ENCODE measurements around the gene S100A5.
"Not testable (repeated sequence)": the region's sequence is repeated elsewhere in the genome, so short reads cannot be mapped to it uniquely, and the experiment has no call there.

S100A5 gene

DNA sequence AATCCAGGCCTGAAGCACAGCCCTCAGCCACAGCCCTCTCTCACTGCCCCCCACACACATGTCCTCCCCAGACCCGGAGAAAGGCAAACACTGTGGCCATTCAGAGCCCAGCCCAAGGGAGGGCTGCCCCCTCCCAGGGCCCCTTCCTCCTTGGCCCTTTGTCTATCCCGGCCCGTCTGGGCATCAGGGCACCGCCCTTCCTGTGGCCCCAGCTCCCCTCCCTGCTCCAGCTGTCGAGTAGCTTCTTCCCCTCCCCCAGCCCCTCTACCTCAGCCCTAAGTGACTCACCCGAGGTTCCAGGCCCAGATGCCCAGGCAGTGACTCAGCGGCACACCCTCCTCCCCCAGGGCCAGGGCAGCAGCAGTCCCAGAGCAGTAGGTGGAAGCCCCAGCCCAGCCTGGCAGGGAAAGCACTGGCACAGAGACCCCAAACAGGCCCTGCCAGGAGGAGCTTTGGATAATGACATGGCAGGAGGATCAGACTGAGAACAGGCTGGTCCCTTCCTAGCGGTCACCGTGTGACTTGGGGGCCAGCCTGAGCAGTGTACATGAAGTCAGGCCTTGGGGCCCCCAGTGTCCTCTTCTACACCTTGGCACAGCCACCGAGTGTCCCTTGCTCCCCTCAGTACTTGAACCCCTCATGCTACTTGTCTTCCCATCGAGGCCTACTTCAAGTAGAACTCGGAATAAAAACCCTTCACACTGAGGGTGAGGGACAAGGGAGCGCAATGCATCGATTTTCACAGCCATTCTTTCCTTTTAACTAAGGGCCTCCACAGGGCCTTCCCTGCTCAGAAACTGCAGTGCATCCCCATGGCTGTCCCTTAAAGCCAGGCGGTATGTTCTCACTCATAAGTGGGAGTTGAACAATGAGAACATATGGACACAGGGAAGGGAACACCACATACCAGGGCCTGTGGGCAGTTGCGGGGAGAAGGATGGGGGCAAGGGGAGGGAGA, 26.0 kb upstream of the S100A5 start:
- peak; percentile 24 to 89 (median 53) for DNase-seq

DNA sequence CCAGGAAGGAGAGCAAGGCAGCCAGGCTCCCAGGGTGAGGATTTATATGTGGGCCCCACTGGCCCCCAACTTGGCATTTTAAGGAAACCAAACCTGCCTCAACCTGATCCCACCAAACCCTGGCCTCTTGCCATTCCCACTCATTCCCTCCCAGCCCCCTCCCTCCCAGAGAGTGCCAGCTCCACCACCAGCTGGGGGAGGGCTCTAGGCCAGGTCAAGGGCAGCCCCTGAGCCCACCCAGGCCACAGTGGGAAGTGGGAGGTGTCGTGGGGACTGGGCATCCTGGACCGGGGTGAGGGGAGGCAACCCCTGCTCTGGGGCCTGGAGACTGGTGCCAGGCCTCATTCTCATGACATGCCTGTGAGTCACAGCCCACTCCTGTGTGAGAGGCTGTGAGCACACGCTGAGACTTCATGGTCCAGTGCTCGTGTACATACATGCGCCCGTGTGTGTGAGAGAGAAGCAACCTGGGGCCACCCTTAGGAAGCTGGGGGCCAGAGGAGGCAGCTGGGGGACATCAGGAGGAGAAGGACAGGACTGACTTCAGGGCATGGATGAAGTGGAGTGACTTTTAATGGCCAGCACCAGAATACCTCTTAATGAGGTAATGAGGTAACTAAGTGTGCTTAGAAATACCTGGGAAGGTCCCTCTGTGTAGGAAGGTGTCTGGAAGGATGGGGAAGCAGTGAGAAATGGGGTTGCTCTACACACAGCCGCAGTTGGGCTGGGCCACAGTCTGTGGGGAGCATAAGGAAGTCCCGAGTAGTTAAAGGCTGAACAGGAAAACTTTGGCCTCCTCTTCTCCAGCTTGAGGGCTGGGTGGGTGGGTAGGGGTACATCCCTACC, 25.0 kb upstream of the S100A5 start, which contains the start of gene S100A2:
S100A2 (minus strand) TSS at position 316 of the 846 bp plus-strand sequence. CDS start 1,967 bp downstream, outside the sequence.
- DNase-seq, result peak in 2 of 5 experiments; percentile 32 to 33

DNA sequence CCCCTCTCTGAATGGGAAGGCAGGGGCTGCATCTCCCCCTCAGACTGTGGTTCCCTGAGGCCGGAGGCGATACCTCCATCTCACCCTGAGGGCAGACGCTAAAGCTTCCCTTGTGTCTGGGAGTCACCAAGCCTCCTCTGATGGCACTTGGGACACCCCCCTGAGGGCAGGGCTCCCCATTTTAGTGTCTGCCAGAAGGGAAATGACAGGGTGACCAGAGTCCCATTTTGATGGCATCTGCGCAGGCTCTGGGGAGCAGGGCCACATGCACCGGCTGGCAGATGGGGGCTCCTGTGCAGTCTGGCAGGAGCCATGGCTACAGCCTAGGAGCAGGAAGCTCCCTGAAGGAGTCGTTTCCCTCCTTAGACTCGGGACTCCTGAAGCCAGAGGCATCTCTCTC, 23.3 kb upstream of the S100A5 start:
- DNase-seq, result no peak

DNA sequence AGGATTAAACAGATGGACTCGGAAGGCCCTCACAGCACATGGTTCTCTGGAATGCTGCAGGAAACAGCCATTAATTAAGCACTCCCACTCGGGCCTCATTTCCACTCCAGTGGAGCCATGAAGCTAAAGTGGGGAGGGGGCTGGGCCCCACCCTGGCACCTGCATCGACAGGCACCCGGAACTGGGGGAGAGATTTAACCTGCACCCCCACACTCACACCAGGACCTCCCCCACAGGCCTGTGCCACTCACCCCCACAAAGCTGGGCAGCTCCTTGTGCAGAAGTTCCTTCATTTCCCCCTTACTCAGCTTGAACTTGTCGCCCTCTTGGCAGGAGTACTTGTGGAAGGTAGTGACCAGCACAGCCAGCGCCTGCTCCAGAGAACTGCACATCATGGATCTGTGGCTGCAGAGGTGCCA, 22.8 kb upstream of the S100A5 start:
- no peak for DNase-seq

DNA sequence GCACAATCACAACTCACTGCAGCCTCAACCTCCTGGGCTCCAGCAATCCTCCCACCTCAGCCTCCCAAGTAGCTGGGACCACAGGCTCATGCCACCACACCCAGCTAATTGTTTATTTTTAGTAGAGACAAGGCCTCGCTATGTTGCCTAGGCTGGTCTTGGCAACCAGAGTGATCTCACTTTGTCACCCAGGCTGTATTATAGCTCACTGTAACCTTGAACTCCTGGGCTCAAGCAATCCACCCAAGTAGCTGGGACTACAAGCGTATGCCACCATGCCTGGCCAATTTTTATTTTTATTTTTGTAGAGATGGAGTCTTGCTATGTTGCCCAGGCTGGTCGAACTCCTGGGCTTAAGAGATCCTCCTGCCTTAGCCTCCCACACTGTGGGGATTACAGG, 21.3 kb upstream of the S100A5 start:
- DNase-seq, result not testable (repeated sequence)

DNA sequence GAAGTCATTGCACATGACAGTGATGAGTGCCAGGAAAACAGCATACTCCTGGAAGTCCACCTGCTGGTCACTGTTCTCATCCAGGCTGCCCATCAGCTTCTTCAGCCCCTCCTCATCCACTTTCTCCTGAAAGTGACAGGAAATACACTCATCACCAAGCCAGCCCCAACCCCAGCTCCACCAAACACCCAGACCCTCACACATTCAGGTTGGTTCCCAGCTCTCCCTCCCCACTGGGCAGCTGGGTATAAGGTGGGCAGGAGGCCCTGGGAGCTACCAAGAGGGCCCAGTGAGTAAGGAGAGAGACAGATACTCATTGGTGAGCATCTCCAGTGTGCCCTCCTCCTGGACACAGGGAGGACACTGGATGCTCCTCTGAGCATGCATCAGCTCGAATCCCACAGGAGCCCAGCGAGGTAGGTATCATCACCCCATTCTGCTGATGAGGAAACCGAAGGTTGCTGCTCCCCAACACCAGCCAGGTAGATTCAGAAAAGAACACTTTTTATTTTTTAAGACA, 20.8 kb upstream of the S100A5 start:
- DNase-seq, result no peak

DNA sequence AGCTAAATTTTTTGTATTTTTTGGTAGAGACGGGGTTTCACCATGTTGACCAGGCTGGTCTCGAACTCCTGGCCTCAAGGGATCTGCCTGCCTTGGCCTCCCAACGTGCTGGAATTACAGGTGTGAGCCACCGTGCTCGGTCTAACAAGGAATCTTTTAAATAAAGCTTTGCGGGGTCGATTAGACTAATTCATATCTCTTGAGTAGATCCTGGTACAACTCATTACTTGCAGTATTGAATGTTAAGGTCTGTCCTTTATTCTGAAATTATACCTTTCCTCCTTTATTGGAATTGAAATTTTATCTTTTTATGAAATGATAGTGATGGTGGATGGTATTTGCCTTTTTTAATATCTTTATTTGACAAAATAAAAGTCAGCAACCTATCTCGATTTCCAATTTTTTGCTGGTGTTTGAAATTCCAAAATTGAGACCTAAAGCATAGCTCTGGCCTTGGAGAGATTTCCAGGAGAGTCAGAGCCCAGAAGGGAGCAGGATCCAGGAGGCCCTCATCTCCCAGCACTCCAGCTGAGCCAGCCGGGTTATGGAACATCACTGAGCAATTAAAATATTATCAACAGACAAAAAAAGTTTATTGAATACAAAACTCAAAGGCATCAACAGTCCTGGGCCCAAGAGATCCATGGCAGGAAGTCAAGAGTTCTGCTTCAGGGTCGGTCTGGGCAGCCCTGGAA, 20.2 kb upstream of the S100A5 start:
- DNase-seq, result no peak

DNA sequence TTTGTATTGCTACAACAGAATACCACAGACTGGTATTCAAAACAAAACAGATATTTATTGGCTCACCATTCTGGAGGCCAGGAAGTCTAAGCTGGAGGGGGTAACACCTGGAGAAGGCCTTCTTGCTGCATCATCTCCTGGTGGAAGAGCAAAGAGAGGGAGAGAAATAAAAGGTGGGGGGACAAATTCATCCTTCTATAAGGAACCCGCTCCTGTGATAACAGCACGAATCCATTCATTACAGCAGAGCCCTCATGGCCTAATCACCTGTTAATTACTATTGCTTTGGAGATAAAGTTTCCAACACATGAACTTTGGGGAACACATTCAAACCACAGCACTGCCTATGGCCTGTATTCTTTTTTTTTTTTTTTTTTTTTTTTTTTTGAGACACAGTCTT, 19.5 kb upstream of the S100A5 start:
- DNase-seq, result no peak

DNA sequence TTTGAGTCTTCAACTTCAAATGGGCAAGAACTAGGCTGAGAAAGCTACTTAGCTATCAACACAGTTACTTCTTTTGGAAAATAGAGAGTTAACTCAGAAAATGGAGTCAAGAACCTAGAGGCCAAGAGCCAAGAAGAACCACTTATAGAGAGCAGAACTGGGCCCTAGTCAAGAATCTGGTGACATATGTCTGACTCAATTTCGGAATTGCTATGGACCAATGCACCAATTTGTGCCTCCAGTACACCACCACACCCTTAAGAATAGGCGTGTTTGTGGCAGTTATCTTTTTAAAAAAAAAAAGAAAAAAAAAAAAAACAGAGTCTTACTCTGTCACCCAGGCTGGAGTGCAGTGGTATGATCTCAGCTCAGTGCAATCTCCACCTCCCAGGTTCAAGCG, 17.1 kb upstream of the S100A5 start:
- DNase-seq, result no peak

DNA sequence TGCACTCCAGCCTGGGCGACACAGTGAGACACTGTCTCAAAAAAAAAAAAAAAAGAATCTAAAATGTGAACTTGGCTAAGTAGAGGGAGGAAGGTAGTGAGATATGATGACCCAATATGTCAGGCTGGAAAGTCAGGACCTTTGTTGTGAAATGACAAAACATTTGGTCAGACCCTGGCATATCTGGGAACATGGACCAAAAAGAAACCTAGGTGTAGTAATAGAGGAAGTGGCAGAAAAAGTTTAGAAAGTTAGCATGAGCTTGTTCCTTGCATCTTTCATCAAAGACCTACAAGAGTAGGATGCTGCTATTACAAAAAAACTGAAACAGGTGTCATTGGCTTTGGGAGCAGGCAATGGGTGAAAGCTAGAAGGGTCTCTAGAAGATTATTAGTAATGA, 15.6 kb upstream of the S100A5 start:
- no peak for DNase-seq

DNA sequence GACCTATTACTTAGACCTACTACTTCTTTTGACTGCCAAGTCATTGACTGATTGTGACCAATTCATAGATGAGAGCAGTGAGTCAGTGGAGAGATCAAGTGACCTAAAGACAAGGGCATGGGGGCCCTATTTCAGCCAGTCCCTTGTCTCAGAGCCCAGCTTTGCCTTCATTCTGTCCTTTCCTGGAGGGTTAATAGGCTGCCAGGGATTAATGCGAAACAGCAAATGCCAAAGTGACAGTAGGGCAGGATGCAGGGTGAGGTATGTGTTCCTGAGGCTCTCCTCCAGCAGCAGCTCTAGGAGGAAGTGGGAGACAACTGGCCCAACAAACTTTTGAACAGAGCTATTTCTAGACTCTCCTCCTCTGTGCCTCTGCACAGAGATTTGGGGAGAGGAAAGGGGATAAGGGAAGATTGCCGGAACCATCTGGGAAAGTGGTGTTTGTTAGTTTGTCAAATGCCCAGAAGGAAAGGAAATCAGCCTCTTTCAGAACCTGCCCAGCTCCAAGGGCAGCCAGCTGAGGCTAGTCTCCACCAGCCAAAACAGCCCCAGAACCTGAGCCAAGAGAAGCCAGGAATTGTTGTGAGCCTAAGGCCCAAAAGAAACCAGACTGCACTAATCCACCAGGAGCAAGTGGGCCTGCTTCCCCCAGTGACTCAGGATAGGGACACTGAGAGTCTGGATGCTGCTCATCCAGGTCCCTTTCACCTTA, 13.3 kb upstream of the S100A5 start:
- DNase-seq, result no peak

DNA sequence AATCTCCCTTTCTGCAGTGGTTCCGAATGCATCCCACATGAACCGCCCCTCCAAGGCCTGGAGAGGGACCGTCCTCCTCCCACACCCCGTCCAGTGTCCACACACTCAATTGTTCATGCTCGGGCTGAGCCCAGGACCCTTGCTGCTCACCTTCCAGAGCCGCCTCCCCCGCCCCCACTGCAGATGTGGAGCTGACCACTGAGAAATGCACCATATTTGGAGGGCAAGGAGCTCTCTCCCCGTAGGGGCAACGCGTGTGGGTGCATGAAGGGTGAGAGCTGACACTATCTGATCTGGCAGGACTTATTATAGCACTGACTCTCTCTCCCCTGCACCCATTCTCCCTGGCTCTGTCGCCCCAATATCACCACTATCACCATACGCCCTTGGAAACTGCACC, 12.4 kb upstream of the S100A5 start:
- DNase-seq, result no peak

DNA sequence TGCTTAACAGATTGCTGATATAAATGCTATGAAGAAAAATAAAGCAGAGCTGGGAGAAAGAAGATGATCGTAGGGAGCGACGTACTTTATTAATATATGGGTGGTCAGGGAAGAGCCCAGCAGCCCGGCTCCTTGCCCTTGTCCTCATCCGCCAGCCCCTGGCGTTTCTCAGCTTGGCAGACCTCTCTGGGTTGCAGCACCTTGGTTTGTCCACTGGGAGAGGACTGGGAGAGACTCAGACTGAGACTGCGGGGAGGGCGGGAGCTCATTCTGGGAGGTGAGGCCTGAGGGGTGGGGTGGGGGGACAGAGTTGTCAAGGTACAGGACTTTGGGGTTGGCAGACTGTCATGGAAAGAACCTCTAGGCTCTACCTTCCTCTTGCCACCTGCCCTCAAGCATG, 11.6 kb upstream of the S100A5 start:
- DNase-seq, result no peak

DNA sequence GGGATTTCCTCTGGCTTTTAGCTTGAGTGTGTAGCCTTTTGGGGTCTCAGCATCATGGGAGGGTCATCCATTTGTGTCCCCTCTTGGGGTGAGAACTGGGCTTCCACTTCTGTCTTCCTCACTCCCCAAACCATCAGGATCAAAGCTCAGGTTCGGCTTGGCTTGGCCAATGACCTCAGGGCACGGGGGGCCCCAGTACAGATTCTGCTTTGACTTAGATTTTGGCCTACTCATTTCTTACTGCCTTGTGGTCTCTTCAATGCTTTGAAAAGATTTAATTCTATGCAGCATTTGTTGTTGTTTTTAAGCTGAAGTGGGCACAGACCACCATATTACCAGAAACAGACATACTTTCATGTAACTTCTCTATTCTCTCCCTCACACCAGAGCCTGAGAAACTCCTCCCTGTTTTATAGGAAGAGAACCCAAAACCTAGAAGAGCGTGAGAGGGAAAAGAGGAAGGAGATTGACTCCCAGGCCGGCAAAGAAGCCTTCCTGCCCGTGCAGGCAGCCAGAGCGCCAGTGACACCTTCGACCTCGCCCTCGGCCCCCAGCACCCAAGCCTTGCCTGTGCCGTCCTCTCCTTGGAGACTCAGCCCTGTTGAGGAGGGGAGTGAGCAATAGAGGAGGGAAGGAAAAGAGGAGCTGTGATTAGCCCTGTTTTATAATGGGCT, 10.2 kb upstream of the S100A5 start:
- DNase-seq, result no peak

DNA sequence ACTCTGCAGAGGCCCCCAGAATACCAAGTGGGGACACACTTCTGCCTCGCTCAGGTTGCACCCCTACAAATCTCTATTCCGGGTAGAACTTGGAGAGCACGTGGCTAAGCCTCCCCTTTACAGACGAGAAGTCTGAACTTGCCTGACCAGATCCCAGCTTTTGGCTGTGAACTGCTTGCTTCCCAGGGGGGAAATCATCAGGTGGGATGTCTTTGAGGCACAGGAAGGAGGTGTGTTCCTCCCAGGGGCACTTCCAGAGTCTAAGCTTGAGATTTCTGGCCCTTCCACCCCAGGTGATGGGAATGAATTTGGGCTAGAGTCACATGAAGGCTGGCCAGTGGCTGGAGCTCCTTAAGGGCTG, 9.6 kb upstream of the S100A5 start:
- DNase-seq, result no peak

DNA sequence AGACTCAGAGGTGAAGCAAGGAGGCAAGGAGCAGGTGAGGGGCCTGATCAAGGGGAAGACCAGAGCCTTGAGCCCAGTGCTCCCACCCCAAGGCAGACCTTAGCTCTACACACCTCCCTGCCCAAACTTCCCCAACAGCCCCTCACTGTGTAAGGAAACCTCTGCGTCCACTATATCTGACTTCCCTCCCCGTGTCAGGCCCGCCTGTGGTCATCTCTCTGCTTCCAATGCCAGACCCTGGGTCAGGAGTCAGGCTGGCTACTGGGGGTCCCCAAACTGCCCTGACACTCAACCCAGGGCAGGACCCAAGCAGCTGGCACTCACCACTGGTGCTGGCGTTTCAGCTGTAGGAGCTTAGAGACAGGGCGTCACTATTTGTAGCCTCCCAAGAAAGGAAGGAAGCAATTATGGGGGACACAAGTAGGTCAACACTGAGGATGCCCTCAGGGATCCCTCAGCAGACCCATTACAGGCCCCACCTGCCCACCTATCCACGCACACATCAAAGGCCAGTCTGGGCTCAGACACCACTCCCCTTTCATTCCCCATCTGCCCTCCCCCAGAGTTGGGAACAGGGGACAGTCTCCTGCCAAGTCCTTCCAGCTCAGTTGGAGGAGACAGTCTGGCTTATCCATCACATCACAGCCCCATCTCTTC, 9.1 kb upstream of the S100A5 start:
- DNase-seq, result no peak

DNA sequence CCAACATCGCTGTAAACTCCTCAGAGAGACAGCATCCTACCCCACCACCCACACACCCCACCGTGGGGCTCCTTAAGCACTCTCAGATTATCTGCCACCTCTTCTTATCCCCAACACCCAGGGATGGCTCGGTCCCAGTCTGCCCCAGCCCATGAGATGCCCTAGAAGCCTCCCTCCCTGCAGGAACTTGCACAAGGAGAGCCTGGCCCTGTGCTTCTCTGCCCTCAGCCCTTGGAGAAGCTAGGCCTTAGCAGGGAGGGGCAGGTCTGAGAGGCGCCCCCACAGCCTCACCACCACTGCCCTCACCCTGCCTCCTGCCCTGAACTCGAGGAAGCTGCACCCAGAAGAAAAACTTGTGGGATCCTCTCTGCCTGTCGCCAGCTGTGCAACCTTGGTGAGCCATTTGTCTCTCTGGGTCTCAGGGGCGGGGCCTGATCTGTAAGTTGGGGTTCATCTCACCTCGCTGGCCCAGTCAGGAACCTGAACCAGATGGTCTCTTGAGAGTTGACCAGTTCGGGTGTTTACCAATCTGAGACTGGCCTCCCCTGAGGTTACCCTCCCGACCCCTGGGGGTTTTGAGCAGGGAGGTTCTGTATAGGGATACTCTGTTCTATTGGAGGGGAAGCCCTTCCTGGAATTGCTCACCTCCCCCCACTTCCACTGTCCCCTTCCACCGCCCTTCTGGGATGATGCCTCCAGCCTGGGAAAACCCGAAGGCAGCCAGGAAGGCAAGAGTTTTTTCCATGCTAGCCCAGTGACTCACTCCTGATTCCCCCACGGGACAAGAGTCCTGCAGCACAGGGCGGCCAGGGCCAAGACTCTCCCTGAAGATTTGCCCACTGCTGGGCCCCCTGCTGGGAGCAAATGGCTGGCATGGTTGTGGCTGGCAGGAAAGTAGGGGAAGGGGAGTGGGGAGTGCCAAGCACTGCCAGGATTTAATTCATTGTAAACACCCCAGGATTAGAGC, 8.3 kb upstream of the S100A5 start, which contains the start of gene S100A3:
S100A3 (minus strand) TSS at position 537 of the 967 bp plus-strand sequence. CDS start 773 bp downstream, outside the sequence.
- DNase-seq, result no peak

DNA sequence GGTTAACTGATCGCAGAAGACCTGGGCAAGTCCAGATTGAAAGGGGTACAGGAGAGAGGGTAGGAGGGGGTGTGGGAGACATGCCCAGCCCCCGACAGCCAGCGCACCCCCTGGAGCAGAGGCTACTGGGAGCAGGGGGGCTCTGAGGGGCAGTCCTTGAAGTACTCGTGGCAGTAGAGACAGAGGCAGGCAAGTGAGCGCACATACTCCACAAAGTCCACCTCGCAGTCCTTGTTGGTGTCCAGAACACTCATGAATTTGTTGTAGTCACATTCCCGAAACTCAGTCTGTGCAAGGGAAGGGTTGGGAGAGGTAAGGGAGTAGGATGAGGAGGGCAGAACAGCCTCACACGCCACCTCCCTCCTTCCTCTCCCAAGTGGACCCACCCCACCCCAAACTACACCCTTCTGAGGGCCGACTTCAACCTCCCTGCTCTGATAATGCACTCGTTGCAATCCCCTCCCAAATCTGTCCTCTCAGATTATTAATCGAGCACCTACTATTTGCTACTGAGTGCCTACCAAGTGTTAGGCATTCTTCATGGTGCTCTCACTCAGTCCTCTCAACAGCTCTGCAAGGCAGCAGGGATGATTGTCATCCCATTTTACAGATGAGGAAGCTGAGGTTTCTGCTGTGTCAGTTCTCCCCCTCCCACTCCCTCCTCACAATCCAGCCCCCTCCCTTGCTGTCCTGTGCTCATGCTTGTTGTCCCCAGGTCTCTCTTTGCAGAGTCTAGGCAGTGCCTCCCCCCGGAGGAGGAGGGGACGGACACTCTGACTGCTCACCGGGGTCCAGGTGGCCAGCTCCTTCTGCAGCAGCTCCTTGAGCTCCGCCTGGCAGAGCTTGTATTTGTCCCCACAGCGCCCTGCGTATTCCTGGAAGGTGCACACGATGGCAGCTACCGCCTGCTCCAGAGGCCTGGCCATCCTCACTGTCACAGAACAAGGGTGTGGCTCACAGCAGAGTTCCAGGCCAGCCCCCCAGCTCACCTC, 7.1 kb upstream of the S100A5 start:
- no peak for DNase-seq
